8988T (cell line): ENCODE data around the gene XRCC5.

ENCODE experiments used
- DNase-seq: peaks from one replicate; pipeline ENCODE4 v3.0.0; 2011

Gene XRCC5

DNA sequence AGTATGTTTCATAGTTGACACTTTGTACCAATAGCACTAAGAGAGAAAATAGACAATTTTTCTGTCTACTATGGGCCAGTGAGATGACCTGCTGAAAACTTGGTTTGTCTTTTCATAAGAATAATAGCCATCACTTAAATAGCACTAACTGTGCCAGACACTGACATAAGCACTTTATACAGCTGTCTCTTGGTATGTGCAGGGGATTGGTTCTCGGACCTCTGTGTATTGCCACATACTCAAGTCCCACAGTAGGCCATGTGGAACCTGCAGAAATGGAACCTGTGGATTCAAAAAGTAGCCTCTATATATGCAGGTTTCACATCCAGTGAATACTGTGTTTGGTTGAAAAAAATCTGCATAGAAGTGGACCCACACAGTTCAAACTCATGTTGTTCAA lies 126.7 kb downstream of the XRCC5 start:
- no peak for DNase-seq

DNA sequence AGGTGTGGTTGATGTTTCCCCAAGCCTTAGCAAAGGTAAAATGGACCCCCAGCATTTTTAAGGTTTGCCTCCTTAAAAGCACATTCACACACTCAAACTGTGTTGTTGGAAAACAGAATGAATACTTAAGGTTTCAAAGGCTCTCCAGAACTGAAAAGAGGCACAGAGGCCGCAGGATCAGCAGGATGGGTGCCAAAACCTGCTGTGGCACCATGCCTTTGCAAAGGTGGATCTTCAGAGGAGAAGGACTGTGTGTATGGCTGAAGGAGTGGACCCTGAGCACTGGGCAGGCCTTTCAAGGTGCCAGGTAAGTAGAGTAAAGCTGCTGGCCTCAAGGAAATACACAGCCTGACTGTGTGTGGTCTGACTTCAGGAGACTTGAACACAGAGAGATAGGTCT lies 127.3 kb downstream of the XRCC5 start:
- no peak for DNase-seq

DNA sequence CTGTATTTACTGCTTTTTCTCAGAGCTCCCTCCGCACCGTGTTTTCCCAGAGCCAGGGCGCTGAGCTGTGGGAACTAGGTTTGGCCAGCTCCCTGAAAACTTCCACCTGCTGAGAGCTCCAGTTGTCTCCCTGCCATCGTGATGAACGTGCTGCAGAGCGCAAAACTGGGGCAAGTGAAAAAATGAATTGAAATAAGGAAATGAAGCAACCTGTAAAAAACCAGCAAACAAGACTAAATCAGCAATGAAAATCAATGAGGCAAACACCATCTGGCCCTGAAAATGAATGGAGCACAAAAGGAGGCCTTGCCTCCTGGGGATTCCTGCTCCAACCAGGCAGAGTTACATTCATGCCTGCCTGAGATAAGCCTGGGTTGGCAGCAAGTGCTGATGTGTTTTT lies 133.2 kb downstream of the XRCC5 start:
- DNase-seq, result no peak

DNA sequence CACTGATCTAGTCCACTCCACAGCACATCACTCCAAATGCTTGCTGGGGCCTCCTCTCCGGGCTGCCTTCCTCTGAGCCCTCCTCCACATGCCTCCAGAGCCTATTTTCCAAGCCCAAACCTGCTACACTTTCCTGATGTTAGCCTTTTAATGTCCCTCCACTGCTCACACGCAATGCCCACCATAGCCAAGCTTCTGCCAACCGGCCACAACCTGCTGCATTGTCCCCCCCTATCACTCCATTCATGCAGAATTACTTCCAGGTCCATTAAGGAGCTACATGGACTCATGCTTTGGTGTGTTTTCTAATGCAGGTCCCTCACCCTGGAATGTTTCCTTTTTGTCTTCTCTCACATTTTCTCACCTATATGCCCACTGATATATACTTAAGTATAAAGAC lies 133.9 kb downstream of the XRCC5 start:
- no peak for DNase-seq

DNA sequence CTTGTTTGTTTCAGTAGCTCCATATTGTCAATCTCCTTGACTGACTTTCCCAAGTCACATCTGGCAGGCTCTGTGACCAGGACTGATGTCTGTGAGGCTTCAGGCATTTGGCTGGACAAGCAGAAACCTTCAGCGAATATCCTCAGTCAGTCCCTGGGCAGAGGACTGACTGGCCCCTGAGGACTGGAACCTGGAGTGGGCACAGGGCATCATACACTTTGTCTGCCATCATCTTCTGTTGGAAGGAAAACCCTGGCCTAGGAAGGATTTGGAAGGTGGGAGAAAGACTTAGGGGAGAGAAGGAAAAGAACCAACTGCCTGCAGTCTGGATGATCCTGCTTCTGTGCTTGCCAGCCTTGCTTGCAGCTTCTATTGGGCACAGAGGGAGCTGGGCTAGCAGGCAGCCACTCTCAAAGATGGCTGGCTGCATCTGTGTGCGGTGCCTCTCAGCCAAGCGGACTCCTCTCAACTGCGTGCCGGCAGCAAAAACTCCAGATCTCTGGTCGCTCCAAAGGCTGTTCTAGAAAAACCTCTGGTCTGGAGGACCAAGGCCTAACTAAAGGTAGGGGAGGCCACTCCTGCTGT lies 136.3 kb downstream of the XRCC5 start:
- DNase-seq, result no peak

DNA sequence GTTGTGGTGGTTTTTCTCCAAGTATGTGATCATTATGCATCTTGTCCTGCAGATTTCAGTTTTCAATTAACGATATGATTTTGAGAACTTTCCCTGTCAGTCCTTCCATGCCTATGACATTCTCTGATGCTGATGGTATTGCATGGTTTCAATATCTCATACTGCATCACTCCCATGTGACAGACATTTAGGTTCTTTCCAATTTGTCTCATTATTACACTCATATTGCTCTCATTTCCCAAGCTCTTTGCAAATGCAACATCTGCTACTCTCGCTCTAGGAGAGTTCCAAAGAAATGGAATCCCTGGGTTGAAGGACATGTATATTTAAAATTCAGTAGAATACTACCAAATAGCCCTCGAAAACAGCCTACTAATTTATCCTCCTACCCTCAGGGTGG lies 137.6 kb downstream of the XRCC5 start:
- no peak for DNase-seq
